Midbrain (tissue), 1 donor: ENCODE data around the gene SELE.

Experiments used
- DNase-seq: peaks from one replicate; lab custom pipeline; 2025; lab: John Stamatoyannopoulos, UW

SELE gene

GRCh38 chr1:169682071-169682470 is 51.8 kb downstream of the SELE start:
- DNase-seq: no peak

GRCh38 chr1:169681140-169681539 is 52.7 kb downstream of the SELE start:
- no peak for DNase-seq

DNA sequence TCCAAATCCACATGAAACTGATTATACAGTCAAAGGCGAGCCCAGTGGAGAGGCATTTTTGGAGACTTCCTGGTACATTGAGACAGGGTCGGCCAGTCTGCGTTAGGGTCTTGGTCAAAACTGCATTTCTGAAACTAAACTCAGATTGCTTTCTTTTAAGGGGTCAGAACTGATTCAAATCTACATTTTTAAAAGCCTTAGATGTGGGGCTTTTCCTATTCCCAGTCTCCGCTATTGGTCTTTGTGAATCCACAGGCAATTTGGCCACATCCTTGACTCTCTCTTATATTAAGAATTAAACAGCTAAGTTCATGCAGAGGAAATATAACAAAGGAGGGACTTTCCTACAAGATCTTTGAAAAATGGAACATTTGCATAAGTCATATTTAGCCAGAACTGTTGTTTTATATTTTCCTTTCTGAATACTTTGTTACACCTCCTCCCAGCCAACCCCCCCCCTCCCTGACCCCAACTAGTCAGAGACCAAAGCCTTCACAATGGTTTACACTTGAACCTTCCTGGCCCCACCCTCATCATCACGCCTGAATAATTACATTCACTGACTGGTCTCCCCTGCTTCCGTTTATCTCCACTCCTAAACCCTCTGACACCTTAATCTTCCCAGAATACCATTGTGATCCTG is 53.4 kb downstream of the SELE start:
- DNase-seq: no peak

DNA sequence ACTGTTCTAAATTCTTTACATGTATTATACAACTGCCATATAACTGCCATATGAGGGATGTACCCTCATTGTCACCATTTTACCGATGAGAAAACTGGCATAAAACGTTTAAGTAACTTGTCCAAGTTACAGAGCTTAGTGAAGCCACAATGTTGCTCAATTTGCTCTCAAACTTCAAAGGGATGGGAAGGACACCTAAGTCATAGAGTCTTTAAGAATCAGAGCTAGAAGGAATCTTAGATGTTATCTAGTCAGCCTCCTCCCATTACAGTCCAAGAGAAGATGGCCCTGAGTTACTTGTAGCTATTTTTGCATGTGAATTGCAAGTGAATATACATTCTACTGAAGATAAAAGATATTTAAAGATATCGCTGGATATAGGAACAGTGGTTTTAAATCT is 54.2 kb downstream of the SELE start:
- DNase-seq: no peak

GRCh38 chr1:169676001-169676400 is 57.9 kb downstream of the SELE start:
- DNase-seq: no peak
